Hepatocyte (in vitro differentiated cells): Measurements from ENCODE around the gene ARMH4. TPM values are rescaled to one million over a fixed set of nuclear protein-coding genes. Genes with fewer than 3 reads are reported as not detected.

Experiments used
- DNase-seq: peaks from one replicate; pipeline ENCODE4 v3.0.0-alpha.2; 2016; ENCODE audit warnings: low spot score
- H2AFZ ChIP-seq: fragments of 200-600 bp; sonication (generic); 2 replicates; pipeline ENCODE4 v1.6.0; 2016; ENCODE audit warnings: antibody characterized with exemption, mild to moderate bottlenecking
- H3K27ac ChIP-seq: fragments of 200-600 bp; sonication (generic); 2 replicates; pipeline ENCODE4 v1.5.1; 2016; ENCODE audit warnings: mild to moderate bottlenecking
- H3K27me3 ChIP-seq: fragments of 200-600 bp; sonication (generic); 2 replicates; pipeline ENCODE4 v1.6.1; 2016
- H3K36me3 ChIP-seq: fragments of 200-600 bp; sonication (generic); replicated peaks from 2 replicates; pipeline ENCODE4 v1.5.1; 2016; ENCODE audit warnings: low read depth; ENCODE audit not compliant: insufficient read depth
- H3K4me1 ChIP-seq: fragments of 200-600 bp; sonication (generic); 2 replicates; pipeline ENCODE4 v1.5.1; 2016; ENCODE audit warnings: mild to moderate bottlenecking, moderate library complexity; ENCODE audit not compliant: insufficient read depth
- H3K4me2 ChIP-seq: fragments of 200-600 bp; sonication (generic); 2 replicates; pipeline ENCODE4 v1.6.0; 2016
- H3K4me3 ChIP-seq: fragments of 200-600 bp; sonication (generic); 2 replicates; pipeline ENCODE4 v1.5.1; 2016; ENCODE audit warnings: mild to moderate bottlenecking
- H3K79me2 ChIP-seq: fragments of 200-600 bp; sonication (generic); 2 replicates; pipeline ENCODE4 v1.6.0; 2017; ENCODE audit warnings: mild to moderate bottlenecking
- H3K9me2 ChIP-seq: fragments of 200-600 bp; sonication (generic); replicated peaks from 2 replicates; pipeline ENCODE4 v1.6.0; 2017; ENCODE audit warnings: mild to moderate bottlenecking; ENCODE audit not compliant: insufficient read depth
- H3K9me3 ChIP-seq: fragments of 200-600 bp; sonication (generic); 2 replicates; pipeline ENCODE4 v1.5.1; 2016; ENCODE audit warnings: low read depth, mild to moderate bottlenecking
- H4K20me1 ChIP-seq: fragments of 200-600 bp; sonication (generic); 2 replicates; pipeline ENCODE4 v1.6.0; 2016; ENCODE audit warnings: mild to moderate bottlenecking; ENCODE audit not compliant: insufficient read depth, poor library complexity, severe bottlenecking
- CTCF ChIP-seq: fragments of 200-600 bp; sonication (generic); IDR thresholded peaks from 2 replicates; pipeline ENCODE4 v1.5.1; 2016; ENCODE audit warnings: antibody characterized with exemption, mild to moderate bottlenecking; ENCODE audit not compliant: poor library complexity
- EZH2 ChIP-seq: fragments of 200-600 bp; sonication (generic); IDR thresholded peaks from 2 replicates; pipeline ENCODE4 v1.6.1; 2016; ENCODE audit warnings: antibody characterized with exemption, mild to moderate bottlenecking, borderline replicate concordance
- EZH2phosphoT487 ChIP-seq: fragments of 200-600 bp; sonication (generic); IDR thresholded peaks from one replicate; pipeline ENCODE4 v1.6.1; 2018; ENCODE audit warnings: antibody characterized with exemption, mild to moderate bottlenecking, low read depth, moderate library complexity; ENCODE audit not compliant: unreplicated experiment, severe bottlenecking
- WGBS: methylation state at CpG from one replicate; pipeline ENCODE4 v1.1.6; 2016; ENCODE audit warnings: low lambda C conversion rate; ENCODE audit errors: missing lambda C conversion rate; 5-methylcytosine and 5-hydroxymethylcytosine counted together
- polyA plus RNA-seq: library from polyadenylated mRNA; unstranded; fragments of >200 nt; fragmentation: Nextera tagmentation; extraction: Ambion mirVana; gene quantifications from 2 replicates; pipeline ENCODE4 v1.2.1, GENCODE V29; 2016
- total RNA-seq: library from RNA; depleted of rRNA; stranded (reverse); fragments of >200 nt; gene quantifications from 2 replicates; pipeline ENCODE4 v1.2.3, GENCODE V29; 2014

The ARMH4 gene
- total and polyA plus RNA-seq, 2 experiments from 2014 or later, result 6.6 to 11.3 TPM

- H3K4me2 ChIP-seq, result no peak overlapping the region
- no peaks in the 10 kb centered on the region for H4K20me1 ChIP-seq
- no peaks in the 10 kb centered on the region for H3K79me2 ChIP-seq
- no peak for TF ChIP-seq EZH2
- TF ChIP-seq CTCF, result no peak
- TF ChIP-seq EZH2phosphoT487, result no peak
- H3K4me1 ChIP-seq, result no peaks in the 10 kb centered on the region
- H3K27ac ChIP-seq, result no peak overlapping the region
- peak; percentile 15 for DNase-seq
- H3K9me3 ChIP-seq, result no peaks in the 10 kb centered on the region
- WGBS, result 66% methylated on average over 10 of the region's 10 CpGs
- no peaks in the 10 kb centered on the region for H3K36me3 ChIP-seq
- H3K4me3 ChIP-seq, result no peak overlapping the region
- no peak overlapping the region for H2AFZ ChIP-seq
- no peaks in the 10 kb centered on the region for H3K9me2 ChIP-seq
- H3K27me3 ChIP-seq, result no peaks in the 10 kb centered on the region
These were observed 13.8 kb downstream of the ARMH4 start for GRCh38 chr14:58138031-58138713.

DNA sequence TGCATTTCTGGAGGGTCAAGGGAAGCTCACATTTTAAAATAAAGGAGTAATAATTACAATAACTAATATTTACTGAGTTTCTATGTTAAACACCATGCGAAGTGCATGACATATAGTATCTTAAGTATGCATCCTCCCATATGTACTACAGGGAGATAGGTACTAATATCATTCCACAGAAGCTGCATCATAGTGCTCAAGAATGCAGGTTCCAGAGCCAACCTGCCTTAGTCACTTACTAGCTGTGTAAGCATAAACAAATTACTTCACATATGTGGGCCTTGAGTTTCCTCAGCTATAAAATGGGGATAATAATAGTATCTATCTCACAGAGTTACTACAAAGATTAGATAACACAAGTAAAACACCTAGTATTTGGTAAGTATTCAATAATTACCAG is 18.3 kb downstream of the ARMH4 start:
- Histone ChIP-seq H3K4me2 (no peak overlapping the region), H2AFZ (no peak overlapping the region), H3K27me3 (no peaks in the 10 kb centered on the region), H3K4me1 (no peaks in the 10 kb centered on the region), H3K9me2 (no peaks in the 10 kb centered on the region), H3K36me3 (no peaks in the 10 kb centered on the region), H3K79me2 (no peaks in the 10 kb centered on the region), H4K20me1 (no peaks in the 10 kb centered on the region), H3K9me3 (no peaks in the 10 kb centered on the region), H3K4me3 (no peak overlapping the region), H3K27ac (no peak overlapping the region)
- no peak for TF ChIP-seq CTCF
- no peak for TF ChIP-seq EZH2phosphoT487
- no peak for TF ChIP-seq EZH2
- peak; percentile 29 for DNase-seq
- WGBS, result 83% methylated on average over 1 of the region's 1 CpG

DNA sequence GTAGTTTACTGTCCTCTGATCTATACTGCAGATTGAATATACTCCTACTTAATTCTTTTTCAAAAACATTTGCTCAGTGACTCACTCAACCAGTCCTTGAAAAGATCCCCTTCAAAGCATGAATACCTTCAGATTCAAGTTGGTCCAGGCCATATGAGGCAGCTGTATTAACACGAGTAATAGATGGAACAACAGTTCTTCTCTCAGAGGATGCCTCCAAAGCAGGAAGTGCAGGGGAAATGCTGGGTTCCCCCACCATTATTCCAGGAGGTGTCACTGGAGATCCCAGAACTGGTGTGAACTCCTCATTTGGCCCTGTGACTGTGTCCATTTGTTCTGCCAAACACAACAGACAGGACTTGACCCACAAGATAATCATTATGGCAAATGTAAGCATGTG is 20.6 kb downstream of the ARMH4 start:
- Histone ChIP-seq H3K4me3 (no peak overlapping the region), H3K36me3 (no peaks in the 10 kb centered on the region), H2AFZ (no peak overlapping the region), H3K4me1 (no peaks in the 10 kb centered on the region), H3K27me3 (no peaks in the 10 kb centered on the region), H3K79me2 (no peaks in the 10 kb centered on the region), H4K20me1 (no peaks in the 10 kb centered on the region), H3K9me3 (no peaks in the 10 kb centered on the region), H3K9me2 (no peaks in the 10 kb centered on the region), H3K4me2 (no peak overlapping the region), H3K27ac (no peak overlapping the region)
- no peak for TF ChIP-seq EZH2phosphoT487
- TF ChIP-seq EZH2, result no peak
- no peak for TF ChIP-seq CTCF
- WGBS, result 83% methylated on average over 1 of the region's 1 CpG
- DNase-seq, result no peak
